ENCODE data around the gene AQP5. TPM values are rescaled to one million over a fixed set of nuclear protein-coding genes. Genes with fewer than 3 reads are reported as not detected.

The AQP5 gene
- total and polyA plus RNA-seq, 12 donors, result 0.16 to 2.6 (median 0.52) TPM; not detected in 4

- WGBS, 2 donors, result 2% methylated on average over 40 of the region's 40 CpGs
- peak; percentile 88 to 93 for DNase-seq
- Histone ChIP-seq H3K27ac (no peak overlapping the region), H3K4me3 (peak overlapping the region in 9 of 10 donors; percentile 26 to 50 (median 42)), H3K9me3 (no peaks in the 10 kb centered on the region), H3K27me3 (peaks cover 0 to 69% (median 27%) of the 10 kb centered on the region in 7 donors), H3K36me3 (no peaks in the 10 kb centered on the region), H3K4me1 (peaks cover 5 to 26% (median 9%) of the 10 kb centered on the region in 9 donors)
- TF ChIP-seq CTCF (IDR thresholded peaks at IDR 0.05), result peak; percentile 68 to 90 (median 78)
- ATAC-seq, result peak; percentile 72 to 90 (median 84)
- intact Hi-C loops (cut with DNase I), result loop anchor here (1.0 to 10.0 kb wide), 12 partner anchors 88 to 300 kb away; partner anchors contain the start of gene ASIC1 (in 6 of the 10)
Measured at GRCh38 chr12:49967042-49967776, 5.5 kb downstream of the AQP5 start.

- no peak for TF ChIP-seq CTCF (IDR thresholded peaks at IDR 0.05)
- Histone ChIP-seq H3K9me3 (no peaks in the 10 kb centered on the region), H3K36me3 (no peaks in the 10 kb centered on the region), H3K4me3 (peak overlapping the region in 8 of 10 donors; percentile 27 to 50 (median 42)), H3K27ac (no peak overlapping the region), H3K27me3 (peaks cover 0 to 63% (median 27%) of the 10 kb centered on the region in 7 donors), H3K4me1 (peaks cover 5 to 20% (median 9%) of the 10 kb centered on the region in 9 donors)
- 32 to 37% methylated on average over 15 of the region's 15 CpGs for WGBS, 2 donors
- ATAC-seq (peak in 1 of 8 donors; percentile 4), DNase-seq (no peak)
- intact Hi-C loops (cut with DNase I), result loop anchor here (1.0 to 10.0 kb wide), 12 partner anchors 87 to 299 kb away; partner anchors contain the start of gene ASIC1 (in 6 of the 10)
Measured at GRCh38 chr12:49967777-49968250, 6.1 kb downstream of the AQP5 start.

DNA sequence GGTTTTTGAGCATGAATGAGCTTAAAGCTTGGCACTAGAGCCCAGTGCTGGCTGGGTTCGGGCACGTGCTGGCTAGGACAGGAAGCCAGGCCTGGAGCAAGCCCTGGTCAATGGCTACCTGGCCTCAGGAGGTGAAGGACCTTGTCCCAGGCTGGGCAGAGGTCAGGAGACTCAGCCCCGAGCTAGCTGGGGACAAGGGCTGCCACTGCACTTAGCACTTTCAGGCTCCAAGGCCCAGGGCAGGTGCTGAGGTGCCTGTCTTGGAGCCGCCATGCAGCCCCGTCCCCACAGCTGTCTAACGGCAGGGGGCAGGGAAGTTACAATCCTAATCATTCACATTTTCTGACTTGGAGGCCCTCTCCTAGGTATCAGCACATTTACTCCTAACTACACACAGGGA lies 6.8 kb downstream of the AQP5 start:
- H3K36me3 ChIP-seq, result no peaks in the 10 kb centered on the region
- H3K4me1 ChIP-seq, result peaks cover 5 to 14% (median 9%) of the 10 kb centered on the region in 9 donors
- H3K27me3 ChIP-seq, result peaks cover 0 to 56% (median 29%) of the 10 kb centered on the region in 7 donors
- intact Hi-C loops (cut with DNase I), result loop anchor here (5.0 to 10.0 kb wide), 6 partner anchors 89 to 299 kb away; partner anchors contain the start of gene ASIC1 (in 5 of the 10)
- no peak for TF ChIP-seq CTCF (IDR thresholded peaks at IDR 0.05)
- DNase-seq, result no peak
- 88 to 97% methylated on average over 6 of the region's 6 CpGs for WGBS, 2 donors
- H3K4me3 ChIP-seq, result no peak overlapping the region
- ATAC-seq, result no peak
- H3K27ac ChIP-seq, result no peak overlapping the region
- no peaks in the 10 kb centered on the region for H3K9me3 ChIP-seq

- no peak for ATAC-seq
- no peak overlapping the region for H3K27ac ChIP-seq
- 82 to 89% methylated on average over 5 of the region's 5 CpGs for WGBS, 2 donors
Measured at GRCh38 chr12:49969027-49969426, 7.4 kb downstream of the AQP5 start.

More at GRCh38 chr12:49969027-49969426, 7.4 kb downstream of the AQP5 start:
- H3K4me3 ChIP-seq, result no peak overlapping the region
- H3K36me3 ChIP-seq, result no peaks in the 10 kb centered on the region
- H3K27me3 ChIP-seq, result peaks cover 0 to 51% (median 32%) of the 10 kb centered on the region in 7 donors
- no peaks in the 10 kb centered on the region for H3K9me3 ChIP-seq
- no peak for TF ChIP-seq CTCF (IDR thresholded peaks at IDR 0.05)
- no peak for DNase-seq
- intact Hi-C loops (cut with DNase I), result loop anchor here (5.0 to 10.0 kb wide), 6 partner anchors 88 to 298 kb away; partner anchors contain the start of gene ASIC1 (in 5 of the 10)
- H3K4me1 ChIP-seq, result peaks cover 5 to 15% (median 9%) of the 10 kb centered on the region in 9 donors

All from heart right ventricle (tissue), 16 donors.